GM18507 (cell line): ENCODE data around the gene MYO1D.

ENCODE experiments used
- DNase-seq: peaks from one replicate; pipeline ENCODE4 v3.0.0; 2011; ENCODE audit warnings: low read depth; ENCODE audit not compliant: insufficient read length; ENCODE audit errors: extremely low spot score
- FAIRE-seq: peaks from 2 replicates; lab custom pipeline; 2011; peaks lifted over from hg19 to GRCh38; lab: Jason Lieb, UNC

Gene MYO1D

DNA sequence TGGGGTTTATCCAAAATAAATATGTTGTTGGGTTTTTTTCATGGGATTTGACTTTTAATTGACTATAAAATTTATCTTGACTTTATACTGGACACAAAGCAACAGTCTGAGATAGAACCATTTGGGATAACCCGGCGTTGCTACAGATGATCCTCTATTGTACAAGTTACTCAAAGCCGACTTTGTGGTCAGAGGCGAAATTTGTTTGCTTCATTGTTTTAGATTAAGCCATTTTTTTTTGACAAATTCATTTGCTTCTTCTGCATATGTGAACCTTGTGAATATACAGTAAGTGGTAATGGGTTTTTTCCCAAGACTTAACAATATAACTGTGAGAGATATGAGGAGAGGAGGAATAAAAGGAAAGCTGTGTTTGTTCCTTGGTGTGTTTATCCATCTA, 11.8 kb downstream of the MYO1D start:
- FAIRE-seq: no peak
- DNase-seq: no peak

DNA sequence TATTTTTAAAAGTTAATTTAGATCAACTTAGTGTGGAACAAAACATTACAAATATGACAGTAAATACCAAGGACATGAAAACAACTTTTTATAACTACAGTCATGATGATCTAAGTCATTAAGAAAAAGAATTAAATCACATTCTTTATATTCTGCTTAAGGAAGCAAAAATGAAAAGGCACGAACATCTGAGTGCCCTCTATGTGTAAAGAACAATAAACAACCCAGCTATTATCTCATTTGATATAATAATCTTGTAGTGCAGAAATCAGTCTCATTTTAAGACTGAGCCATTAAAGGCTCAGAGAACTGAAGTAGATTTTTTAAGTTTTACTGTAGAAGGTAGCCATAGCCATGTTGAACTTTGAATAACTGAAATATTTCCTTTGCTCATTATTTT, 13.4 kb downstream of the MYO1D start:
- FAIRE-seq (no peak), DNase-seq (no peak)

DNA sequence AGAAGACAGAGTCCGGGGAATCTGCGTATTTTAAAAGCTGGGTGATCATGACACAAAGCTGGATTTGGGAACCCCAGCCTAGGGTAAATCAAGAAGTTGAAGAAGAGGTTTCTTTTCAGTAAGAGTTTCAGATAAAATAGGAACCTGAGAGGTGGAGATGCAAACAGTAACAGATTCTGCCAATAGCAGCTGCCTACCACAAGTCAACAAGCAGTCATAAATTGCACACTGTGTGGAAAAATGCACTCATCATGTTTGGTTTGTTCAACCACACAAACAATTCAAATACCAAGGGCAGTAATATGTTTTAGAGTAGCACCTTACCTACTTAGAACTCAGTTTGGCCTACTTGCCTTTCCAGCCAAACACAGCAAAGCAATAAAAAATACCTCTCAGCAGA, 14.0 kb downstream of the MYO1D start:
- FAIRE-seq (no peak), DNase-seq (no peak)

DNA sequence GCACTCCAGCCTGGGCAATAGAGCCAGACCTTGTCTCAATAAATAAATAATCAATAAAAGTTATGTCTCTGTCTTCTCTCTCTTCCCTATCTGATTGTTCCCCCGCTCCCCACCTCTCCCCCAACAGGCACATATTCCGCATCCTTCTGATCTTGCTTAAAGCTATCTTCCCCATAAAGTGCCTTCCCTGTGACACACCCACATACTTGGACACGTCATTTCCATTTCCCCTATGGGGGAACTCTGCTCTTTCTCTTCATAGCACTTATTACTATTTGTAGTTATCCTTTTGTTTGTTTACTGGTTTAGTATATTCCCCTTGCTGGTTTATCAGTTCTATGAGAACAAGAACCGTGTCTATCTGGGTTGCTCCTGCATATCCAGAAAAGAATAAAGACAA, 14.9 kb downstream of the MYO1D start:
- DNase-seq (no peak), FAIRE-seq (no peak)

DNA sequence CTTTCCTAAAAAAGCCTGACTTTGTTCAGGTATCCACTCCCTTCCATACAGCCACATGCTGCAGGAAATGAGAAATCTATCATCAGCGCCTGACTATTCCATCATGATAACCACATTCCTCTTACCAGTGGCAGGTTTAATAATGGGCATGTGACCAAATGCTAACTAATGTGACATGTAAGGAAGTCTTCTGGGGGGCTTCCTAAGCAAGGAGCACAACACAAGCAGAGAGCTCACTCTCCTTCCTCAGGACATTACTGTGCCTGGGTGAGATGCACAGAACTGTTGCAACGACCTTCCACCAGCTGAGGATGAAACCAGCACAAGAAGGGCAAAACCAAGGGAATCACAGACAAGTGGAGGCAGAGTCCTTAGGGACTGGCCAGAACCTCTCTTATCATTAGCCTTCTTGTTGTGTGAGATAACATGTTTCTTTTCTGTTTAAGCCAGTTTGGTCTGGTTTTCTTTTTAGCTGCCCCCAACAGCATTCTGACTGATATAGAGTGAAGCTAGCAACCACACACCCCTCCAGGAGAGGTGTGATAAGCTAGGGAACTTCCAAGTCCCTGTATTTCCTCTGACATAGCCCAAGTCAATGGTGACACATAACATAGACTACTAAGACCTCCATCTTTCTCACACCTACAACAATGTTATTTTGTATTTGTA, 16.9 kb downstream of the MYO1D start:
- FAIRE-seq (peak; percentile 73), DNase-seq (no peak)

DNA sequence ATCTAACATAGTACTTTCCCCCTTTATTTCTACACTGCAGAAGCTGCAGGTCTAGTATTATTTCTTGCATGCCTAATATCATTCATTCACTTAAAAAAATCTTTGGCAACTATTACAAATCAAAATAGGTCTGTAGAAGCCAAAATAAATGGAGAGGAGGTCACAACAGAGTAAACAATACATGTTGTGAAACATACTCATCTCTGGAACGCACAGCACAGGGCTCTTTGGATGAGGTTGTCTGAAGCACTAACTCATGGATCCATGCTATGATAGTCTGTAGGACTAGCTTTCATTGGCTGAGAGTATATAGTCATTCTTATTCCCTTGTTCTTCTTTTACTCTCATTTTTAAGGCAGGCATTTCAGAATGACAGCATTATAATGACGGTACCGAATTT, 21.3 kb downstream of the MYO1D start:
- FAIRE-seq: no peak

DNA sequence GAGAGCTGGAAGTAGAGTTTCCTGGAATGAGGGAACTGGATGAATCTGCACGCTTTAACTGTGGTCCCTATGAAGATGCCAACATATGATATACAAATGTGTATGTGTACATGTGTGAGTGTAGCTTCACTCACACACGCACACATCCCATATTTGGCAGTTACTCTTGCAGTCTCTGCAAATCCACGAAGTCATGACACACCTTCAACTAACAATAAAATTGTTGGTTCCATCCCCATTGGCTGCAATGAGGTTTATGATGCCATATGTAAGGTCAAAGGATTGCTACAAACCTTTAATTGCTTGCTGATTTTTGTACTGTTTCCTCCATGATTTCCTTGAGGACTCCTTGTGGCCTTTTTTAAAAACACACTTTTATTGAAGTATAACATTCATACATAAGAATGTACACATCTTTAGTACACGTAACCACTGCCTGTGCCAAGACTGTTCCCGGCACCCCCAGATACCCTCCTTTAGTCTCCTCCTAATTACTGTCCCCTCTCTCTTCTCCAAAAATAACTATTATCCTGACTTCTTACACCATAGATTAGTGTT, 22.0 kb downstream of the MYO1D start:
- FAIRE-seq (peak; percentile 33), DNase-seq (no peak)

More for the DNA sequence above, 21.3 kb downstream of the MYO1D start:
- no peak for DNase-seq

DNA sequence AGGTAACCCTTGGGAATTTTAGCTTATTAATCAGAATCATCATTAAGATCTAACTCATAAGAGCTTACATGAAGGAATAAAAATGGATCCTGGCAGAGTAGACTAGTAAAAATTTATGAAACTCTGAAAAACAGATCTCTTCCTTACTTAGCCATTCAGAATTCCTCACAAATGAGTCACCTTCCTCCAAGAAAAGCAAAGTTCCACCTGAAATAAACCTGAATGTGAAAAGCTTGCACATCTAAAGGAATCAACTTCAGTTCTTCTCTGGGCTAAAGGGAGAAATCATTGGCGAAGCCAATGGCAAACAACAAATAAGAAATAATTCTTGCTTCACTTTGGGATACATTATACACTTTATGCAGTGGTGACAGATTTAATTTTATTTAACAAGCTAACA, 22.7 kb downstream of the MYO1D start:
- DNase-seq (no peak), FAIRE-seq (no peak)

DNA sequence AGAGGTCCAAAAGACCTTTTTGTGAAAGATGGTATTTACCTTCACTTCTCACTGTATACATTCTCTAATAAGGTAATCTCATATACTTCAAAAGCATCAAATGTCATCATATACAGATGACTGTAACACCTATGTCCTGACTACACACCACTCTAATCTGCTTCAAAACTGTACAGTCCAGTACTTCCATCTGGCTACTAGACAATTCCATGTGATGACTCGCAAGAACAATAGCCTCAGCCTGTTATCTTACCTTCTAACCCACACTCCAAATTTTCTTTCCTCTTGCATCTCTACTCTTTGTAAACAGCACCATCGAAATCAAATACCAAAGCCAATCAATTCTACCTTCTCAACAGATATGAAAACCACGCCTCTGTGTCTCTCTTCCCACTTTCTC, 24.1 kb downstream of the MYO1D start:
- FAIRE-seq: no peak
- DNase-seq: no peak

DNA sequence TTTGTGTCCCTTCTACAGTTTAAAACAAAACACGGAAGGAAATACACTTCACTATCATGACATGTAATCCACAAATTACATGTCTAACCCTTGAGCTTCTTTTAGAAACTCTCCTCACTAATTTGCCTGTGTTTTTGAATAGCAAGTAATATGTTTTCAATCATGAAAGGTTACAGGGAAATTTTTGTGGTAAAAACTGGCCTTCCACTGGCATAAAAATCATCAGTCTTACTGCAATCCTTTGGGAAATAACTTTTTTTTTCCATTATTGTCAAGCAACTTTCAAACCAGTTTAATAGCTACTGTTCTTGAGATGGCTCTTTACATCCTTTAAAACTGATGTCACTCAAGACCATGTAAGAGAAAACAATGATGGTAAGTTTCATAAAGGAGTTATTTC, 27.0 kb downstream of the MYO1D start:
- DNase-seq (no peak), FAIRE-seq (no peak)

DNA sequence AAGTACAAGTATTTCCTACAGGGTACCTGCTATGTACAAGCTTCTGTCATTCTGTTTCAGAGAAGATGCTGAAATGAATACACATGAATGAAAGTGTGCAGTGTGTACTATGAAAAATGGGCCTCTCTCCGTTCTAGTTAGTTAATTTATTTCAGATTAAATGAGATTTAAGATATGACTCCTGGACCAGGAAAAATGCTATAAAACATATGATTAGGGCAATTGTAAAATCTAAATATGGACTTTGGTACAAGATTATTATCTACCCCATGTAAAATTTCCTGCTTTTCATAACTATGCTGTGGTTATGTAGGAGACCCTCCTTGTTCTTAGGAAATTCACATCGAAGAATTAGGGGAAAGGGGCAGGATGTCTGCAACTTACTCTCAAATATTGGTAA, 28.9 kb downstream of the MYO1D start:
- no peak for FAIRE-seq

DNA sequence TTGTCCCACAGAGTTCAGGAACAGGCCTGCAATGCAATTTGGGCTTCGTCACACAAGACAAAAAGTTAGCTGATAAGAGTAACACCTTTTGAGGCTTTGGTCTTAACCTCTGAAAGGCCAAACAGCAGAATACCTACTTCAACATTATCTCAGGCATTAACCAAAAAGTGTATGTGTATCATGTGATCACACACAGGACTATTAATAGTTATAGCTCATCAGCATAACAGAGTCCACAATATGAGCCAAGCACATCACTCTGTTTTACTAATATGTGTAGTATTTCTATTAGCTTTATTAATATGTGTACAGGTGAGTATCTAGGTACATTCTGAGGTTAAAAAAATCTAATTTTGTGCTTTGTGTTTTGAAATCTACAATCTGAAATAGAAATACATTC, 30.8 kb downstream of the MYO1D start:
- no peak for FAIRE-seq
- DNase-seq: no peak

More for the DNA sequence above, 28.9 kb downstream of the MYO1D start:
- DNase-seq: no peak

DNA sequence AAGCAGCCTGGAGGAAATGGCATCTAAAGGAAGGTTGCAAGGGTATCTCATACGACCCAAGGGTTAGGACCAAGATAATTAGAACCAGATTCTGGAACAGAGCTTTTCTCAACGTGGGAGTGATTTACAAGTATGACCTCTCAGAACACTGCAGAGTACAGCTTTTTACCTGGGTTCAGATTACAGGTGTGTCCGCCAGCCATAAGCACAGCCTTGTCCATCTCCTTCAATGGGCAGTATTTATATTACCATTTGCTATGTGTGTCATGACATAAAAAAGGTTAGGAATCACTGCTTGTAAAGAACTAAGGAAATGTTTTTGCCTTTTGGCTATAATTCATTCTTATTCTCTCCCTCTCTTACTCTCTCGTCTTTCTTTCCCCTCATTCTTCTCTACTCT, 36.7 kb downstream of the MYO1D start:
- no peak for FAIRE-seq
- no peak for DNase-seq

DNA sequence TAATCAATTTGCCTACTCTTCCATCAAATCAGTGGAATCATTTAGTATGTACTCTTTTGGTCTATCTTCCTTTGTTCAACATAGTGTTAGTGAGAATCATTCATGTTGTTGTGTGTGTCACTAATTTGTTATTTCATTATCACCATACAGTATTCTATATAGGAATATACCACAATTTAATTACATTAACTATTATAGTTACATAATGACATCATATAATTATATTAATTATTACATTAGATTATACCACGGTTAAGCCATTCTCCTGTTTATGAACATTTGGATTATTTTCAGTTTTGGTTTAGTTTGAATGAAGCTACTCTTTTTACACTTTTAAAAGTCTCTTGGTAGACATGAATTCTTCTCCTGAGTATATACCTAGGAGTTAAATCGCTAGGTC, 40.4 kb downstream of the MYO1D start:
- FAIRE-seq: peak; percentile 36
- no peak for DNase-seq

DNA sequence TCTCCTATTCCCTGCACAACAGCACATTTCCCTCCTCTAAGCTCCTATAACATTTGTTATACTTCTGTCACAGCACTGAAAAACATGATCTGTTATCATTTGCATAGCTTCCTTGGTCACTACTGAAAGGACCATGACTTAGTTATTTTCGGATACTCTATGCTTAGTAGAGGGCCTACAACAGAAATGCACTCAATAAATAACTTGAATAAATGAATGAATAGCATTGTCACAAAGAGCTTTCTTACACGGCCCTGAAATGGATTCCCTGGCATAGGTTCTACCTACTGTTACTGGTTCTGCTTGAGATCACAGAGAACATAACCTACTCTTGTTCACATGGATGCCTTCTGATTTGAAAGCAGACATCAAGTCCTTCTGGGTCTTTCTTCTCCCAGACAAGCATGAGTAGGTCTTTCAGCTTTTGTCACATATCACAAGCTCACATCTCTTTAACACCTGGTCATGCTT, 41.6 kb downstream of the MYO1D start:
- no peak for FAIRE-seq

DNA sequence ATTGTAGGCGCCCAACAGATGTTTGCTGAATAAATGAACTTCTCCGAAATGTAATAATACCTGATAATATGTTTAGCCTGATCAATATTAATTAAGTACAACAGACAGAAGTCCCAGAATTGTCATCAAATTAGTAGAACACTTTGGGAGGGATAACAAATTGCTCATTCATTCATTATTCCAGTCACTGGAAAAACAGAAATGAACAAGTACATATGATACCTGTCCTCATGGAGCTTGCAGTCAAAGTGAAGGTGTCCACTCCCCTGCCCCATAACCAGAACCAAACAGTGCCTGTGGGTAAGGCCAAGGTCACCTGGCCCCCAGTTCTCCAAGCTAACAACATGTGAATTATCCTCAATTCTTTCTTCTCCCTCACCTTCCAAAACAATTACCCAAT, 42.8 kb downstream of the MYO1D start:
- FAIRE-seq (no peak), DNase-seq (no peak)

More for the DNA sequence above, 41.6 kb downstream of the MYO1D start:
- DNase-seq: no peak

DNA sequence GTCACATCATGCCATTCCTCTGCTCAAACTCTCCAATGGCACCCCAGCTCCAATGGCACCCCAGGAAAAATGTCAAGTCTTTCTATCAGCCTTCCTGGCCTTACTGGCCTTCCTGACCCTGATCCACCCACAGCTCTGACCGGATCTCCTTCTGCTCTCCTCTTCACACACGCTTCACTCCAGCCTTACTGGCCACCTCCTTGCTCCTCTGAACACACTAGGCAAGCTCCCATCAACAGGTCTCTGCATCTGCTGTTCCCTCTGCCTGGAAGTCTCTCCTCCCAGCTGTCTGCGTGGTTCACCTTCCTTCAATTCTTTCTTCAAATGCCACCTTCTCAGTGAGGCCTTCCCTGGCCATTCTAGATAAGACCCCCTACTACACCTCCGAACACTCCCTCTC, 43.4 kb downstream of the MYO1D start:
- DNase-seq: no peak
- no peak for FAIRE-seq

DNA sequence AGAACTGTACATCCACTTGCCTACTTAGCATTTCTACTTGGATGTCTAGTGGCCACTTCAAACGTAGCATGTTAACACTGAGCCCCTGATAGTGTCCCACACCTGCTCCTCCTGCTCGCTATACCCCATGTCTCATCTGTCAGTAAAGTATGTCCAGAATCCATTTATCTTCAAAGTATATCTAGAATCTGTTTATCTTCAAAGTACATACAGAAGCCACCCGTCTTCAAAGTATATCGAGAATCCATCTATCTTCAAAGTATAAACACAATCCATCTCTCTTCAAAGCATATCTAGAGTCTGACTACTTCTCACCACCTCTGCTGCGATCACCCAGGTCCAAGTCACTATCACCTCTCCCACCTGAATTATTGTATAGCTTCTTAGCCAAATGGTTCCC, 43.8 kb downstream of the MYO1D start:
- DNase-seq (no peak), FAIRE-seq (no peak)

DNA sequence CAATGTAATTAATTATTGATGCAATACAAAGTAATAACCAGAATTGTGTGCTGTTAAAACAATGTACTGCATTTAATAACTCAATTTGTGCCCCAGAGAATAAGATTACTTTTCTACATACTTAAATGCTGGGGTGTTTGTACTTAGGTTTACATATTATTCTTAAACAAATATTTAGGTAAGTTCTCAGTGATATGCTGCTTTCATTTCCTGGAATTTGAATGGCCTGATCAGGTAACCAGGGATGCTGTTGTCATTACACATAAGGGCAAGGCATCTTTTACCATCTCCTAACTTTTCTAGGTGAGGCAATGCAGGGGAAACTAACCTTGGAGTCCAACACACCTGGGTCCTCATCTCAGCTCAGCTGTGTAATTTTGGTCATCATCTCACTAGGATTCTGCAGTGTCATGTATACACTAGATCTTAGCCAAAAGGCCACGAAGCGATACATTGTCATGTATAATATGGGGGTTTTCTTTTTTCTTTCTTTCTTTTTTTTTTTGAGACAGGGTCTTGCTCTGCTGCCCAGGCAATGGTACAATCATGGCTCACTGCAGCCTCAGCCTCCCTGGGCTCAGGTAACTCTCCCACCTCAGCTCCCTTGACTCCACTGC, 45.2 kb downstream of the MYO1D start:
- FAIRE-seq (peak; percentile 48), DNase-seq (no peak)

DNA sequence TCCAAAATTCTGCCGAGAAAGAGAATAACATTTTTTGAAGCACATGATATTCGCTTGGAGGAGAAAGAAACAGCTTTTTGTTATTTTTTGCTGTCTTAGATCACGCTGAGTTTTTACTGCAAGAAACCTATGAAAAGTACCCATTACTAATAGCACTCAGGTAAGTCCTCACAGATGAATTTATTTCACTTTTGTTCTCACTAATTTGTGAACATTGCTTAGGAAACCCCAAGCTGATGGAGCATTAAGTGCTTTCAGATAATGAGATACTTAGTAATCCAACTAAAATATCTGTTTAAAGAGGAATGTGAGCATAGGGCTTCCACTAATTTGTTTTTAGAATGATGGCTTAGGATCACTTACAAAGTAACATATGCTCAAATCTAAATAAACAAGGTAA, 45.7 kb downstream of the MYO1D start:
- DNase-seq: no peak
- peak; percentile 63 for FAIRE-seq

DNA sequence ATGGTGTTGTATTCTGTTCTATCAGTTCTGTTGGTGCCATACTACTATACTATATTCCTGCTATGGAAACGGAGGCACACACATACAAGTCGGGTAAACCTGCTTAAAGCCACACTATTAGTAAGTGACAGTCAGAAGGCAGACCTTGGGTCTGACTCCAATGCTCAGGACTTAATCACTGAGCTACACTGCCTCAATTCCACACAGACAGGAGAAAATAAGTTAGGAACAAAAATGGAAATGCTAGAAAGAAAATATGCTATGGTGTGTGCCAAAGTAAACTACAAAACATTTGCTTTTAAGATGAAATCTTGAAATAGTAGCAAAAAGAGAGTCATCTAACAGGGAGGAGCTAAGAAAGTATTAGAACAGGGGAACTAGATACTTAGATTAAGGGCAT, 48.1 kb downstream of the MYO1D start:
- no peak for FAIRE-seq

More for the DNA sequence above, 48.1 kb downstream of the MYO1D start:
- no peak for DNase-seq
